WTC11 (cell line): ENCODE measurements around the gene PXK. TPM values are rescaled to one million over a fixed set of nuclear protein-coding genes. Genes with fewer than 3 reads are reported as not detected.

Experiments
- ATAC-seq: fragments of 200-7000 bp; cut with Tn5 transposase; 2 replicates; pipeline ENCODE4 v1.10.0; 2021; ENCODE audit warnings: mild to moderate bottlenecking, moderate library complexity
- CTCF ChIA-PET: fragments of 300-600 bp; sonication (Branson Sonifier 250); formaldehyde crosslinking; loops from one replicate; lab custom pipeline; 2021; ENCODE audit warnings: antibody characterized with exemption; lab: Charles Lee
- POLR2A ChIA-PET: fragments of 350-600 bp; sonication (Branson Sonifier 250); formaldehyde crosslinking; loops from one replicate; lab custom pipeline; 2021; ENCODE audit warnings: antibody characterized with exemption; lab: Charles Lee
- DNase-seq: peaks from one replicate; pipeline ENCODE4 v3.0.0; 2021; ENCODE audit warnings: low spot score
- H3K27ac Mint-ChIP-seq: 2 replicates; pipeline ENCODE4 v1.8.0; 2021; ENCODE audit warnings: mixed read lengths
- H3K27me3 Mint-ChIP-seq: 2 replicates; pipeline ENCODE4 v1.8.0; 2021; ENCODE audit warnings: low read depth, mild to moderate bottlenecking, moderate library complexity, mixed read lengths
- H3K36me3 Mint-ChIP-seq: 2 replicates; pipeline ENCODE4 v1.8.0; 2021; ENCODE audit warnings: mixed read lengths
- H3K4me1 Mint-ChIP-seq: 2 replicates; pipeline ENCODE4 v1.8.0; 2022; ENCODE audit warnings: mixed read lengths
- H3K4me3 Mint-ChIP-seq: 2 replicates; pipeline ENCODE4 v1.8.0; 2021; ENCODE audit warnings: mild to moderate bottlenecking, moderate library complexity, mixed read lengths
- H3K9me3 Mint-ChIP-seq: 2 replicates; pipeline ENCODE4 v1.8.0; 2021; ENCODE audit warnings: mixed read lengths
- ATF2 ChIP-seq: sonication (generic); formaldehyde crosslinking; IDR thresholded peaks from 2 replicates; pipeline ENCODE4 v1.8.1; 2022; ENCODE audit warnings: low read depth, missing genetic modification reagents, borderline replicate concordance
- CREM ChIP-seq: sonication (generic); formaldehyde crosslinking; IDR thresholded peaks from 2 replicates; pipeline ENCODE4 v1.8.1; 2022; ENCODE audit warnings: mild to moderate bottlenecking, missing genetic modification reagents, moderate library complexity
- E2F1 ChIP-seq: sonication (generic); formaldehyde crosslinking; IDR thresholded peaks from 2 replicates; pipeline ENCODE4 v1.8.0; 2022; ENCODE audit warnings: mild to moderate bottlenecking, missing genetic modification reagents
- E2F4 ChIP-seq: sonication (generic); formaldehyde crosslinking; IDR thresholded peaks from 2 replicates; pipeline ENCODE4 v1.8.1; 2022; ENCODE audit warnings: low read depth, mild to moderate bottlenecking, moderate library complexity, missing genetic modification reagents, borderline replicate concordance
- E2F5 ChIP-seq: sonication (generic); formaldehyde crosslinking; IDR thresholded peaks from 2 replicates; pipeline ENCODE4 v1.8.1; 2022; ENCODE audit warnings: mild to moderate bottlenecking, moderate library complexity, missing genetic modification reagents
- ELF4 ChIP-seq: sonication (generic); formaldehyde crosslinking; IDR thresholded peaks from 2 replicates; pipeline ENCODE4 v1.8.1; 2022; ENCODE audit warnings: low read depth, mild to moderate bottlenecking, moderate library complexity, missing genetic modification reagents
- EMX1 ChIP-seq: fragments of 250-450 bp; sonication (Bioruptor Pico); IDR thresholded peaks from 2 replicates; pipeline ENCODE4 v1.8.0; 2021; ENCODE audit warnings: mild to moderate bottlenecking
- GABPB1 ChIP-seq: sonication (generic); formaldehyde crosslinking; IDR thresholded peaks from 2 replicates; pipeline ENCODE4 v1.8.1; 2023; ENCODE audit warnings: mild to moderate bottlenecking, missing genetic modification reagents
- GTF2I ChIP-seq: fragments of 250-450 bp; sonication (Bioruptor Pico); conservative IDR thresholded peaks from 2 replicates; pipeline ENCODE4 v1.4.0; 2021; ENCODE audit warnings: mild to moderate bottlenecking
- HMGA2 ChIP-seq: fragments of 250-450 bp; sonication (Bioruptor Pico); IDR thresholded peaks from 2 replicates; pipeline ENCODE4 v1.4.0; 2021; ENCODE audit warnings: mild to moderate bottlenecking, moderate library complexity
- KAT7 ChIP-seq: sonication (generic); formaldehyde crosslinking; IDR thresholded peaks from 2 replicates; pipeline ENCODE4 v1.8.1; 2023; ENCODE audit warnings: missing genetic modification reagents, mild to moderate bottlenecking, borderline replicate concordance
- PREB ChIP-seq: sonication (generic); formaldehyde crosslinking; IDR thresholded peaks from 2 replicates; pipeline ENCODE4 v1.8.1; 2022; ENCODE audit warnings: mild to moderate bottlenecking, missing genetic modification reagents, moderate library complexity, borderline replicate concordance
- STAT6 ChIP-seq: sonication (generic); formaldehyde crosslinking; conservative IDR thresholded peaks from 2 replicates; pipeline ENCODE4 v1.8.1; 2023; ENCODE audit warnings: mild to moderate bottlenecking, low read depth, missing genetic modification reagents, moderate library complexity
- TEAD1 ChIP-seq: sonication (generic); formaldehyde crosslinking; IDR thresholded peaks from 2 replicates; pipeline ENCODE4 v1.8.0; 2022; ENCODE audit warnings: mild to moderate bottlenecking, missing genetic modification reagents
- TEAD4 ChIP-seq: sonication (generic); formaldehyde crosslinking; IDR thresholded peaks from 2 replicates; pipeline ENCODE4 v1.8.0; 2022; ENCODE audit warnings: mild to moderate bottlenecking, missing genetic modification reagents
- USF1 ChIP-seq: sonication (generic); formaldehyde crosslinking; IDR thresholded peaks from 2 replicates; pipeline ENCODE4 v1.8.0; 2022; ENCODE audit warnings: mild to moderate bottlenecking, missing genetic modification reagents
- ZNF232 ChIP-seq: sonication (generic); formaldehyde crosslinking; IDR thresholded peaks from 2 replicates; pipeline ENCODE4 v1.8.0; 2022; ENCODE audit warnings: mild to moderate bottlenecking, missing genetic modification reagents
- ZNF512 ChIP-seq: sonication (generic); formaldehyde crosslinking; IDR thresholded peaks from 2 replicates; pipeline ENCODE4 v1.8.1; 2022; ENCODE audit warnings: missing genetic modification reagents, borderline replicate concordance
- ZNF671 ChIP-seq: fragments of 250-450 bp; sonication (Bioruptor Pico); IDR thresholded peaks from 2 replicates; pipeline ENCODE4 v1.8.0; 2021; ENCODE audit warnings: mild to moderate bottlenecking
- total RNA-seq: library from RNA; stranded (reverse); gene quantifications from 3 replicates; pipeline ENCODE4 v1.2.3, GENCODE V29; 2021
- TF ChIP-seq, protein P1 (sequence below): sonication (generic); formaldehyde crosslinking; IDR thresholded peaks from 2 replicates; pipeline ENCODE4 v1.8.0; 2023; ENCODE audit warnings: mild to moderate bottlenecking, missing genetic modification reagents

Gene PXK
- total RNA-seq, 1 experiment from 2014 or later, result 9.4 TPM

DNA sequence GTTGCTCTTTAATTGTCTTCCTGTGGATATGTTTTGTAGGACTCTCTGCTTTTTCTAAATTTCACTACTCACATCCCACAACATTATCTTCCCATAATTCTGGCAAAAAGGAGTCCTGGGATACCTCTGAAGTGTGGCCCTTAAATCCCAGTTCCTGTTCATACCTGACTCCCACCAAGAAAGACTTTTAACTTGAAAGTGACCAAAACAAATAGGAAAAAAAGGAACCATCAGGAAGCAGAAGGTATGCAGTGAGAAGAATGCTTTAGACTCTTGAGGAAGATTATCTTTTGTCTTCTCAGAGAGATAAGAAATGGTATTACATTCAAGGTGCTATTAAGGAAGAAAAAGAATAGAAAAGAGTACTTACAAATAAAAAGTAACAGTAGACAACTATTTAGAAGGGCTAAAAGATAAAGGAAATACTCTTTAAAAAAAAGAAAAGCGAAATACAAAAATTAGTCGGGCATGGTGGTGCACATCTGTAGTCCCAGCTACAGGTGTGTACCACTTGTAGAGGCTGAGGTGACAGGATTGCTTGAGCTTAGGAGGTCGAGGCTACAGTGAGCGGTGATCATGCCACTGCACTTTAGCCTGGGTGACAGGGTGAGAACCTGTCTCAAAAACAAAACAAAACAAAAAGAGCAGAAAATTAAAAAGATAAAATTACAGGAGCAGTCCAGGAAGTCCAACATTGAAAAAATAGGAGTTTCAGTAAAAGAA, 46.8 kb downstream of the PXK start:
- ChIA-PET POLR2A (no interaction called here), CTCF (interaction anchor here (1.0 to 1.6 kb wide), 2 partner anchors 33 to 202 kb away, joined by 3 to 4 read pairs; no protein-coding TSS in a partner anchor)
- H3K36me3 Mint-ChIP-seq, result no peaks in the 10 kb centered on the region
- H3K27ac Mint-ChIP-seq, result no peak overlapping the region
- DNase-seq, result no peak
- no peaks in the 10 kb centered on the region for H3K27me3 Mint-ChIP-seq
- ATAC-seq, result peak; percentile 48; the same call in 1 of the 2 replicates
- TF ChIP-seq ZNF671 (CRISPR knock-in tag) (no peak), STAT6 (no peak), PREB (no peak), HMGA2 (CRISPR knock-in tag) (no peak), E2F1 (CRISPR knock-in tag) (no peak), ZNF232 (no peak), CREM (no peak), GTF2I (CRISPR knock-in tag) (no peak), USF1 (no peak), KAT7 (no peak)
- TF ChIP-seq, protein P1, sequence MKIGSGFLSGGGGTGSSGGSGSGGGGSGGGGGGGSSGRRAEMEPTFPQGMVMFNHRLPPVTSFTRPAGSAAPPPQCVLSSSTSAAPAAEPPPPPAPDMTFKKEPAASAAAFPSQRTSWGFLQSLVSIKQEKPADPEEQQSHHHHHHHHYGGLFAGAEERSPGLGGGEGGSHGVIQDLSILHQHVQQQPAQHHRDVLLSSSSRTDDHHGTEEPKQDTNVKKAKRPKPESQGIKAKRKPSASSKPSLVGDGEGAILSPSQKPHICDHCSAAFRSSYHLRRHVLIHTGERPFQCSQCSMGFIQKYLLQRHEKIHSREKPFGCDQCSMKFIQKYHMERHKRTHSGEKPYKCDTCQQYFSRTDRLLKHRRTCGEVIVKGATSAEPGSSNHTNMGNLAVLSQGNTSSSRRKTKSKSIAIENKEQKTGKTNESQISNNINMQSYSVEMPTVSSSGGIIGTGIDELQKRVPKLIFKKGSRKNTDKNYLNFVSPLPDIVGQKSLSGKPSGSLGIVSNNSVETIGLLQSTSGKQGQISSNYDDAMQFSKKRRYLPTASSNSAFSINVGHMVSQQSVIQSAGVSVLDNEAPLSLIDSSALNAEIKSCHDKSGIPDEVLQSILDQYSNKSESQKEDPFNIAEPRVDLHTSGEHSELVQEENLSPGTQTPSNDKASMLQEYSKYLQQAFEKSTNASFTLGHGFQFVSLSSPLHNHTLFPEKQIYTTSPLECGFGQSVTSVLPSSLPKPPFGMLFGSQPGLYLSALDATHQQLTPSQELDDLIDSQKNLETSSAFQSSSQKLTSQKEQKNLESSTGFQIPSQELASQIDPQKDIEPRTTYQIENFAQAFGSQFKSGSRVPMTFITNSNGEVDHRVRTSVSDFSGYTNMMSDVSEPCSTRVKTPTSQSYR (CRISPR knock-in tag), result no peak
- TF ChIP-seq, all 79 proteins: peak for 0
- H3K4me3 Mint-ChIP-seq, result no peak overlapping the region
- H3K9me3 Mint-ChIP-seq, result no peaks in the 10 kb centered on the region
- peaks cover 11% of the 10 kb centered on the region for H3K4me1 Mint-ChIP-seq

DNA sequence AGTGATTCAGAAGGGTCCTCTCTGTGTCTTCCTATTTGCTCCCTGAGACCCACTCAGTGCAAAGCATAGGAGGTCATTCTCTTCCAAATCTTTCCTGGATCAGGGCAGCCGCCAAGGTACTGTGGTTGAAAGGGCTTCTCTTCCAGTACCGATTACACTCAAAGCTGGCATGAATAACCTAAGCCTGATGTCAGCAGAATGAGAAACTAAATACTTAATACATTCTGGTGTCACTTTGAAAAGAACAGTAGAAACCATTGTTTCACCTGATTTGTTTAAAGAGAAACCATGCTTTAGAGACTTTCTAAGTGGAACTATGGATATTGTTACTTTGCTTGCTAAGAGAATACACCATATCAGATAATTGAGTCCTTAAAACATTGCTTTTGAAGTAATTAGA, 50.8 kb downstream of the PXK start:
- no peaks in the 10 kb centered on the region for H3K36me3 Mint-ChIP-seq
- peaks cover 31% of the 10 kb centered on the region for H3K4me1 Mint-ChIP-seq
- ChIA-PET POLR2A (no interaction called here), CTCF (no interaction called here)
- ATAC-seq, result no peak
- no peaks in the 10 kb centered on the region for H3K9me3 Mint-ChIP-seq
- DNase-seq, result no peak
- no peak overlapping the region for H3K27ac Mint-ChIP-seq
- H3K4me3 Mint-ChIP-seq, result no peak overlapping the region
- H3K27me3 Mint-ChIP-seq, result no peaks in the 10 kb centered on the region
- TF ChIP-seq ZNF232, result no peak
- TF ChIP-seq ZNF512, result no peak
- no peak for TF ChIP-seq HMGA2 (CRISPR knock-in tag)
- no peak for TF ChIP-seq E2F5 (CRISPR knock-in tag)
- TF ChIP-seq EMX1 (CRISPR knock-in tag), result no peak
- no peak for TF ChIP-seq TEAD1 (CRISPR knock-in tag)
- TF ChIP-seq GABPB1 (CRISPR knock-in tag), result no peak
- TF ChIP-seq ELF4 (CRISPR knock-in tag), result no peak
- TF ChIP-seq TEAD4 (CRISPR knock-in tag), result no peak
- no peak for TF ChIP-seq ATF2 (CRISPR knock-in tag)
- no peak for TF ChIP-seq E2F4 (CRISPR knock-in tag)
